GM12801 (cell line): ENCODE data around the gene MEOX1.

ENCODE experiments used
- TF ChIP-seq, protein P1 (sequence below): IDR thresholded peaks from one replicate; pipeline ENCODE4 v1.5.1; 2011; ENCODE audit warnings: control low read depth; ENCODE audit not compliant: insufficient read length; ENCODE audit errors: extremely low read depth

The MEOX1 gene

GRCh38 chr17:43669971-43670644, 8.4 kb upstream of the MEOX1 start:
- TF ChIP-seq, protein P1, sequence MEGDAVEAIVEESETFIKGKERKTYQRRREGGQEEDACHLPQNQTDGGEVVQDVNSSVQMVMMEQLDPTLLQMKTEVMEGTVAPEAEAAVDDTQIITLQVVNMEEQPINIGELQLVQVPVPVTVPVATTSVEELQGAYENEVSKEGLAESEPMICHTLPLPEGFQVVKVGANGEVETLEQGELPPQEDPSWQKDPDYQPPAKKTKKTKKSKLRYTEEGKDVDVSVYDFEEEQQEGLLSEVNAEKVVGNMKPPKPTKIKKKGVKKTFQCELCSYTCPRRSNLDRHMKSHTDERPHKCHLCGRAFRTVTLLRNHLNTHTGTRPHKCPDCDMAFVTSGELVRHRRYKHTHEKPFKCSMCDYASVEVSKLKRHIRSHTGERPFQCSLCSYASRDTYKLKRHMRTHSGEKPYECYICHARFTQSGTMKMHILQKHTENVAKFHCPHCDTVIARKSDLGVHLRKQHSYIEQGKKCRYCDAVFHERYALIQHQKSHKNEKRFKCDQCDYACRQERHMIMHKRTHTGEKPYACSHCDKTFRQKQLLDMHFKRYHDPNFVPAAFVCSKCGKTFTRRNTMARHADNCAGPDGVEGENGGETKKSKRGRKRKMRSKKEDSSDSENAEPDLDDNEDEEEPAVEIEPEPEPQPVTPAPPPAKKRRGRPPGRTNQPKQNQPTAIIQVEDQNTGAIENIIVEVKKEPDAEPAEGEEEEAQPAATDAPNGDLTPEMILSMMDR, result no peak

DNA sequence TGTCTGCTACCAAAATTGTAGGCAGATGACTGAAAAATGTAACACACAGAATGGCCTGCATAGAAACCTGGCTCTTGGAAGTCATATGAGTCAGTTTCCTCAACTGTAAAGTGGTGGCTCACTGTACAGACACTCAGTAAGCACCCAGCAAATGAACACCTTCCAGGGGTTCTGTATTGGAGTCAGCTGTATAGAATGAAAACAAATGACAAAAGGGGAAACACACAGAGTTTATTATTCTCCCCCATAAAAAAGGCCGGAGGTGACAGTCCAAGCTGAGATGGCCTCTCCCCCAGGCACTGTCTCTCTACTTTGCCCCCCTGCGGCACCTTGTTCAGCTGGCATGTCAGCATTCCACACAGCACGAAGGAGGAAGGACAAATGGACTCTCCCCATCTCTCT, 6.2 kb upstream of the MEOX1 start:
- TF ChIP-seq, protein P1, result no peak

DNA sequence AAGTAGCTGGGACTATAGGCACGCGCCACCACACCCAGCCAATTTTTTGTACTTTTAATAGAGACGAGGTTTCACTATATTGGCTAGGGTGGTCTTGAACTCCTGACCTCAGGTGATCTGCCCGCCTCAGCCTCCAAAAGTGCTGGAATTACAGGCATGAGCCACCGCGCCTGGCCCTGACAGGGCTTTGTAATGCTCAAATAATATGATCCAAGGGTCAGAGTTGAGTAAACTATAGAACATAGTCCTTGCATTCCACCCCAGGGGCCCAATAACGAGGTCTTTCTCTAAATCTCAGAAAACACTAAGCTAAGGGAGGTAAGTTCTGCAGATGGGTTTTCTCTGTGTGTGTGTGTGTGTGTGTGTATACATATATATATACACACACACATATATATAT, 5.8 kb upstream of the MEOX1 start:
- TF ChIP-seq, protein P1, result no peak

DNA sequence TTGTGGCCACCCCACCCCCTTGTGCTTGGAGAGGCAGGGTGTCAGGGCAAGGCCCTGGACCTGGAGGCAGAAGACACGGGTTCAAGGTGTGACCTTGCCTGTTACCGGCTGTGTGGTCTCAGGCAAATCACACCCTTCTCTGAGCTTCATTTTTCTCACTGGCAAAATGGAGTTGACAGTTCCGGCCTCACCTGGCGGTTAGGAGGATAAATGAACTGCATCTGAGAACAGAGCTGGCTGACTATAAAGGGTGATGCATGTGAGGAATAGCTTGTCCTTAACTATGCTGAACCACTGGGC, 4.2 kb upstream of the MEOX1 start:
- TF ChIP-seq, protein P1, result no peak

GRCh38 chr17:43665084-43665936, 3.6 kb upstream of the MEOX1 start:
- TF ChIP-seq, protein P1, result no peak

DNA sequence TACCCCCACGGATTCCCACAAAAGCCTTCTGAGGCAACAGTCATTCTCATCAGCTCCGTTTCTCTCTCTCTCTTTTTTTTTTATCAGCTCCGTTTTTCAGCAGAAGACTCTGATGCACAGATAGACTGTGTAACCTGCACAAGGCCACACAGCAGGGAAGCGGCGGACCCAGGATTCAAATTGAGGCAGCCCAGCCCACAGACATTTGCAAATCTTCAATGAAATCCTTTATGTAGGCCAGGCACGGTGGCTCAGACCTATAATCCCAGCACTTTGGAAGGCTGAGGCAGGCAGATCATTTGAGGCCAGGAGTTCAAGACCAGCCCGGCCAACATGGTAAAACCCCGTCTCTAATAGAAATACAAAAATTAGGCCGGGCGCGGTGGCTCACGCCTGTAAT, 2.4 kb upstream of the MEOX1 start:
- TF ChIP-seq, protein P1, result no peak

GRCh38 chr17:43663383-43663782, 1.7 kb upstream of the MEOX1 start:
- TF ChIP-seq, protein P1, result no peak
